Epidermal melanocyte (primary cell): Measurements from ENCODE around the gene TAAR6.
"Not testable (repeated sequence)": the region's sequence is repeated elsewhere in the genome, so short reads cannot be mapped to it uniquely, and the experiment has no call there.

Experiments used
- DNase-seq: peaks from one replicate; pipeline ENCODE4 v3.0.0; 2011; ENCODE audit warnings: low spot score; ENCODE audit not compliant: insufficient read length

Gene TAAR6

GRCh38 chr6:132570221-132570777 is at the start of gene TAAR6:
TAAR6 (plus strand) TSS chr6:132570322; CDS start chr6:132570322, 0 bp downstream.
- no peak for DNase-seq

GRCh38 chr6:132520953-132521352 is 49.2 kb upstream of the TAAR6 start:
- DNase-seq, result no peak

GRCh38 chr6:132524646-132525045 is 45.5 kb upstream of the TAAR6 start:
- no peak for DNase-seq

- no peak for DNase-seq
These were observed 44.3 kb upstream of the TAAR6 start for GRCh38 chr6:132525866-132526265.

GRCh38 chr6:132526461-132526860 is 43.7 kb upstream of the TAAR6 start:
- no peak for DNase-seq

- DNase-seq, result no peak
These were observed 42.3 kb upstream of the TAAR6 start for GRCh38 chr6:132527791-132528190.

- DNase-seq, result no peak
These were observed 39.7 kb upstream of the TAAR6 start for GRCh38 chr6:132530293-132530974.

- DNase-seq, result not testable (repeated sequence)
These were observed 35.6 kb upstream of the TAAR6 start for GRCh38 chr6:132534546-132534945.

GRCh38 chr6:132537145-132537544 is 33.0 kb upstream of the TAAR6 start:
- DNase-seq, result no peak

- no peak for DNase-seq
These were observed 32.1 kb upstream of the TAAR6 start, which contains the start of gene TAAR9 for GRCh38 chr6:132537977-132538376. TAAR9 (plus strand) TSS chr6:132538277; CDS start chr6:132538290, 13 bp downstream.

- no peak for DNase-seq
These were observed 25.3 kb upstream of the TAAR6 start for GRCh38 chr6:132544826-132545225.

GRCh38 chr6:132548746-132549463 is 21.2 kb upstream of the TAAR6 start:
- DNase-seq, result no peak

GRCh38 chr6:132551214-132551613 is 18.9 kb upstream of the TAAR6 start:
- DNase-seq, result no peak

- no peak for DNase-seq
These were observed 17.8 kb upstream of the TAAR6 start, which contains the start of gene TAAR8 for GRCh38 chr6:132552372-132552771. TAAR8 (plus strand) TSS chr6:132552672; CDS start chr6:132552693, 21 bp downstream.

- DNase-seq, result not testable (repeated sequence)
These were observed 10.0 kb upstream of the TAAR6 start for GRCh38 chr6:132560087-132560486.

GRCh38 chr6:132566404-132566803 is 3.7 kb upstream of the TAAR6 start:
- DNase-seq, result no peak

GRCh38 chr6:132567566-132567965 is 2.6 kb upstream of the TAAR6 start:
- DNase-seq, result no peak

GRCh38 chr6:132568611-132569010 is 1.5 kb upstream of the TAAR6 start:
- no peak for DNase-seq

GRCh38 chr6:132569170-132569569 is 952 bp upstream of the TAAR6 start:
- DNase-seq, result no peak

- no peak for DNase-seq
These were observed 1.7 kb downstream of the TAAR6 start for GRCh38 chr6:132571774-132572173.

GRCh38 chr6:132584698-132585097 is 14.6 kb downstream of the TAAR6 start:
- no peak for DNase-seq

- DNase-seq, result no peak
These were observed 17.3 kb downstream of the TAAR6 start for GRCh38 chr6:132587424-132587823.
